K562 (cell line): Measurements from ENCODE around the gene PTPN1. TPM values are rescaled to one million over a fixed set of nuclear protein-coding genes. Genes with fewer than 3 reads are reported as not detected.

Experiments used
- BDP1 ChIP-seq: IDR thresholded peaks from 3 replicates; pipeline ENCODE4 v1.6.1; 2011; ENCODE audit not compliant: insufficient read length, insufficient read depth
- CREB1 ChIP-seq, 2 experiments: sonication (generic) in 1 of 2; formaldehyde crosslinking in 1 of 2; IDR thresholded peaks; 2 replicates each; pipeline versions ENCODE4 v1.6.1 to v1.8.0; 2012 to 2022; ENCODE audit warnings: inconsistent platforms in 1 of 2, mild to moderate bottlenecking in 1 of 2, missing genetic modification reagents in 1 of 2, moderate library complexity in 1 of 2
- ILK ChIP-seq: fragments of 450-650 bp; IDR thresholded peaks from 2 replicates; pipeline ENCODE4 v1.6.1; 2016; ENCODE audit warnings: missing genetic modification characterization, low read depth, mild to moderate bottlenecking, missing compliant biosample characterization, moderate library complexity, borderline replicate concordance
- SNIP1 ChIP-seq: fragments of 450-650 bp; IDR thresholded peaks from 2 replicates; pipeline ENCODE4 v1.7.1; 2017; ENCODE audit warnings: low read depth, mild to moderate bottlenecking
- ZNF146 ChIP-seq: IDR thresholded peaks from one replicate; pipeline ENCODE4 v1.6.1; 2018; ENCODE audit warnings: missing compliant biosample characterization; ENCODE audit not compliant: unreplicated experiment
- ZNF589 ChIP-seq: fragments of 200-800 bp; sonication (Bioruptor generic); IDR thresholded peaks from 2 replicates; pipeline ENCODE4 v1.6.1; 2016; ENCODE audit warnings: low read depth, missing genetic modification characterization, missing compliant biosample characterization
- polyA plus RNA-seq, 8 experiments: library from polyadenylated mRNA; depleted of rRNA in 4 of 8; stranded (reverse) in 5 of 8; unstranded in 3 of 8; fragments of >200 nt; fragmentation: Nextera tagmentation in 2 of 8; fragmentation: Illumina TruSeq in 1 of 8; extraction: Ambion mirVana in 2 of 8; extraction: Trizol in 1 of 8; gene quantifications; 2 replicates each; pipeline versions ENCODE4 v1.2.1 to v1.2.3, GENCODE V29; 2011 to 2014; ENCODE audit warnings: inconsistent platforms in 1 of 8, missing spikeins in 1 of 8
- total RNA-seq, 7 experiments: library from RNA; depleted of rRNA in 6 of 7; stranded (reverse); fragments of >200 nt in 6 of 7; fragmentation: Illumina TruSeq in 2 of 7; extraction: Trizol in 2 of 7; gene quantifications; 2 replicates each; pipeline versions ENCODE4 v1.2.1 to v1.2.3, GENCODE V29; 2011 to 2021; ENCODE audit warnings: low replicate concordance in 1 of 7
- TF ChIP-seq, protein P1 (sequence below): fragments of 200-600 bp; sonication (generic); IDR thresholded peaks from one replicate; pipeline ENCODE4 v1.6.1; 2012; ENCODE audit warnings: mild to moderate bottlenecking, low read depth, low read length, inconsistent platforms
- TF ChIP-seq, protein P2 (sequence below): fragments of 150-350 bp; conservative IDR thresholded peaks from 2 replicates; pipeline ENCODE4 v1.6.1; 2014; ENCODE audit warnings: low read length
- TF ChIP-seq, protein P3 (sequence below): sonication (generic); formaldehyde crosslinking; IDR thresholded peaks from 2 replicates; pipeline ENCODE4 v1.8.0; 2022; ENCODE audit warnings: missing genetic modification reagents, mild to moderate bottlenecking, moderate library complexity, borderline replicate concordance

The PTPN1 gene
- total and polyA plus RNA-seq, 9 of the 15 experiments (the other 6 are each of a cell fraction or from before 2014, with no cell fraction given): 11.0 to 85.3 (median 54.0) TPM

GRCh38 chr20:50464026-50464724 lies 46.0 kb upstream of the PTPN1 start (continued):
- TF ChIP-seq ZNF589 (CRISPR knock-in tag) (no peak), ZNF146 (CRISPR knock-in tag) (no peak), CREB1 (IDR thresholded peaks at IDR 0.05) (no peak), CREB1 (CRISPR knock-in tag; IDR thresholded peaks at IDR 0.05) (no peak), SNIP1 (no peak), ILK (tag) (no peak), BDP1 (no peak)
- TF ChIP-seq, protein P1, sequence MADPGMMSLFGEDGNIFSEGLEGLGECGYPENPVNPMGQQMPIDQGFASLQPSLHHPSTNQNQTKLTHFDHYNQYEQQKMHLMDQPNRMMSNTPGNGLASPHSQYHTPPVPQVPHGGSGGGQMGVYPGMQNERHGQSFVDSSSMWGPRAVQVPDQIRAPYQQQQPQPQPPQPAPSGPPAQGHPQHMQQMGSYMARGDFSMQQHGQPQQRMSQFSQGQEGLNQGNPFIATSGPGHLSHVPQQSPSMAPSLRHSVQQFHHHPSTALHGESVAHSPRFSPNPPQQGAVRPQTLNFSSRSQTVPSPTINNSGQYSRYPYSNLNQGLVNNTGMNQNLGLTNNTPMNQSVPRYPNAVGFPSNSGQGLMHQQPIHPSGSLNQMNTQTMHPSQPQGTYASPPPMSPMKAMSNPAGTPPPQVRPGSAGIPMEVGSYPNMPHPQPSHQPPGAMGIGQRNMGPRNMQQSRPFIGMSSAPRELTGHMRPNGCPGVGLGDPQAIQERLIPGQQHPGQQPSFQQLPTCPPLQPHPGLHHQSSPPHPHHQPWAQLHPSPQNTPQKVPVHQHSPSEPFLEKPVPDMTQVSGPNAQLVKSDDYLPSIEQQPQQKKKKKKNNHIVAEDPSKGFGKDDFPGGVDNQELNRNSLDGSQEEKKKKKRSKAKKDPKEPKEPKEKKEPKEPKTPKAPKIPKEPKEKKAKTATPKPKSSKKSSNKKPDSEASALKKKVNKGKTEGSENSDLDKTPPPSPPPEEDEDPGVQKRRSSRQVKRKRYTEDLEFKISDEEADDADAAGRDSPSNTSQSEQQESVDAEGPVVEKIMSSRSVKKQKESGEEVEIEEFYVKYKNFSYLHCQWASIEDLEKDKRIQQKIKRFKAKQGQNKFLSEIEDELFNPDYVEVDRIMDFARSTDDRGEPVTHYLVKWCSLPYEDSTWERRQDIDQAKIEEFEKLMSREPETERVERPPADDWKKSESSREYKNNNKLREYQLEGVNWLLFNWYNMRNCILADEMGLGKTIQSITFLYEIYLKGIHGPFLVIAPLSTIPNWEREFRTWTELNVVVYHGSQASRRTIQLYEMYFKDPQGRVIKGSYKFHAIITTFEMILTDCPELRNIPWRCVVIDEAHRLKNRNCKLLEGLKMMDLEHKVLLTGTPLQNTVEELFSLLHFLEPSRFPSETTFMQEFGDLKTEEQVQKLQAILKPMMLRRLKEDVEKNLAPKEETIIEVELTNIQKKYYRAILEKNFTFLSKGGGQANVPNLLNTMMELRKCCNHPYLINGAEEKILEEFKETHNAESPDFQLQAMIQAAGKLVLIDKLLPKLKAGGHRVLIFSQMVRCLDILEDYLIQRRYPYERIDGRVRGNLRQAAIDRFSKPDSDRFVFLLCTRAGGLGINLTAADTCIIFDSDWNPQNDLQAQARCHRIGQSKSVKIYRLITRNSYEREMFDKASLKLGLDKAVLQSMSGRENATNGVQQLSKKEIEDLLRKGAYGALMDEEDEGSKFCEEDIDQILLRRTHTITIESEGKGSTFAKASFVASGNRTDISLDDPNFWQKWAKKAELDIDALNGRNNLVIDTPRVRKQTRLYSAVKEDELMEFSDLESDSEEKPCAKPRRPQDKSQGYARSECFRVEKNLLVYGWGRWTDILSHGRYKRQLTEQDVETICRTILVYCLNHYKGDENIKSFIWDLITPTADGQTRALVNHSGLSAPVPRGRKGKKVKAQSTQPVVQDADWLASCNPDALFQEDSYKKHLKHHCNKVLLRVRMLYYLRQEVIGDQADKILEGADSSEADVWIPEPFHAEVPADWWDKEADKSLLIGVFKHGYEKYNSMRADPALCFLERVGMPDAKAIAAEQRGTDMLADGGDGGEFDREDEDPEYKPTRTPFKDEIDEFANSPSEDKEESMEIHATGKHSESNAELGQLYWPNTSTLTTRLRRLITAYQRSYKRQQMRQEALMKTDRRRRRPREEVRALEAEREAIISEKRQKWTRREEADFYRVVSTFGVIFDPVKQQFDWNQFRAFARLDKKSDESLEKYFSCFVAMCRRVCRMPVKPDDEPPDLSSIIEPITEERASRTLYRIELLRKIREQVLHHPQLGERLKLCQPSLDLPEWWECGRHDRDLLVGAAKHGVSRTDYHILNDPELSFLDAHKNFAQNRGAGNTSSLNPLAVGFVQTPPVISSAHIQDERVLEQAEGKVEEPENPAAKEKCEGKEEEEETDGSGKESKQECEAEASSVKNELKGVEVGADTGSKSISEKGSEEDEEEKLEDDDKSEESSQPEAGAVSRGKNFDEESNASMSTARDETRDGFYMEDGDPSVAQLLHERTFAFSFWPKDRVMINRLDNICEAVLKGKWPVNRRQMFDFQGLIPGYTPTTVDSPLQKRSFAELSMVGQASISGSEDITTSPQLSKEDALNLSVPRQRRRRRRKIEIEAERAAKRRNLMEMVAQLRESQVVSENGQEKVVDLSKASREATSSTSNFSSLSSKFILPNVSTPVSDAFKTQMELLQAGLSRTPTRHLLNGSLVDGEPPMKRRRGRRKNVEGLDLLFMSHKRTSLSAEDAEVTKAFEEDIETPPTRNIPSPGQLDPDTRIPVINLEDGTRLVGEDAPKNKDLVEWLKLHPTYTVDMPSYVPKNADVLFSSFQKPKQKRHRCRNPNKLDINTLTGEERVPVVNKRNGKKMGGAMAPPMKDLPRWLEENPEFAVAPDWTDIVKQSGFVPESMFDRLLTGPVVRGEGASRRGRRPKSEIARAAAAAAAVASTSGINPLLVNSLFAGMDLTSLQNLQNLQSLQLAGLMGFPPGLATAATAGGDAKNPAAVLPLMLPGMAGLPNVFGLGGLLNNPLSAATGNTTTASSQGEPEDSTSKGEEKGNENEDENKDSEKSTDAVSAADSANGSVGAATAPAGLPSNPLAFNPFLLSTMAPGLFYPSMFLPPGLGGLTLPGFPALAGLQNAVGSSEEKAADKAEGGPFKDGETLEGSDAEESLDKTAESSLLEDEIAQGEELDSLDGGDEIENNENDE: no peak
- TF ChIP-seq, protein P2, sequence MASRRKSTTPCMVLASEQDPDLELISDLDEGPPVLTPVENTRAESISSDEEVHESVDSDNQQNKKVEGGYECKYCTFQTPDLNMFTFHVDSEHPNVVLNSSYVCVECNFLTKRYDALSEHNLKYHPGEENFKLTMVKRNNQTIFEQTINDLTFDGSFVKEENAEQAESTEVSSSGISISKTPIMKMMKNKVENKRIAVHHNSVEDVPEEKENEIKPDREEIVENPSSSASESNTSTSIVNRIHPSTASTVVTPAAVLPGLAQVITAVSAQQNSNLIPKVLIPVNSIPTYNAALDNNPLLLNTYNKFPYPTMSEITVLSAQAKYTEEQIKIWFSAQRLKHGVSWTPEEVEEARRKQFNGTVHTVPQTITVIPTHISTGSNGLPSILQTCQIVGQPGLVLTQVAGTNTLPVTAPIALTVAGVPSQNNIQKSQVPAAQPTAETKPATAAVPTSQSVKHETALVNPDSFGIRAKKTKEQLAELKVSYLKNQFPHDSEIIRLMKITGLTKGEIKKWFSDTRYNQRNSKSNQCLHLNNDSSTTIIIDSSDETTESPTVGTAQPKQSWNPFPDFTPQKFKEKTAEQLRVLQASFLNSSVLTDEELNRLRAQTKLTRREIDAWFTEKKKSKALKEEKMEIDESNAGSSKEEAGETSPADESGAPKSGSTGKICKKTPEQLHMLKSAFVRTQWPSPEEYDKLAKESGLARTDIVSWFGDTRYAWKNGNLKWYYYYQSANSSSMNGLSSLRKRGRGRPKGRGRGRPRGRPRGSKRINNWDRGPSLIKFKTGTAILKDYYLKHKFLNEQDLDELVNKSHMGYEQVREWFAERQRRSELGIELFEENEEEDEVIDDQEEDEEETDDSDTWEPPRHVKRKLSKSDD: no peak
- TF ChIP-seq, protein P3, sequence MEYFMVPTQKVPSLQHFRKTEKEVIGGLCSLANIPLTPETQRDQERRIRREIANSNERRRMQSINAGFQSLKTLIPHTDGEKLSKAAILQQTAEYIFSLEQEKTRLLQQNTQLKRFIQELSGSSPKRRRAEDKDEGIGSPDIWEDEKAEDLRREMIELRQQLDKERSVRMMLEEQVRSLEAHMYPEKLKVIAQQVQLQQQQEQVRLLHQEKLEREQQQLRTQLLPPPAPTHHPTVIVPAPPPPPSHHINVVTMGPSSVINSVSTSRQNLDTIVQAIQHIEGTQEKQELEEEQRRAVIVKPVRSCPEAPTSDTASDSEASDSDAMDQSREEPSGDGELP (CRISPR knock-in tag): peak; percentile 74; the same call in 1 of the 2 replicates
